Osteocyte (in vitro differentiated cells): ENCODE results near the gene MBNL1. TPM values are rescaled to one million over a fixed set of nuclear protein-coding genes. Genes with fewer than 3 reads are reported as not detected.

Experiments
- DNase-seq: peaks from one replicate; pipeline ENCODE4 v3.0.0; 2021; ENCODE audit warnings: mixed read lengths; ENCODE audit not compliant: unreplicated experiment; ENCODE audit errors: extremely low spot score
- H3K27ac Mint-ChIP-seq: one replicate; pipeline ENCODE4 v1.8.0; 2021; ENCODE audit warnings: mild to moderate bottlenecking, mixed read lengths; ENCODE audit not compliant: unreplicated experiment
- H3K27me3 Mint-ChIP-seq: one replicate; pipeline ENCODE4 v1.8.0; 2021; ENCODE audit warnings: mixed read lengths; ENCODE audit not compliant: unreplicated experiment
- H3K36me3 Mint-ChIP-seq: one replicate; pipeline ENCODE4 v1.8.0; 2021; ENCODE audit warnings: mixed read lengths; ENCODE audit not compliant: unreplicated experiment
- H3K4me1 Mint-ChIP-seq: one replicate; pipeline ENCODE4 v1.8.0; 2021; ENCODE audit warnings: mixed read lengths; ENCODE audit not compliant: unreplicated experiment
- H3K4me3 Mint-ChIP-seq: one replicate; pipeline ENCODE4 v1.8.0; 2021; ENCODE audit warnings: mild to moderate bottlenecking, moderate library complexity, mixed read lengths; ENCODE audit not compliant: unreplicated experiment
- H3K9me3 Mint-ChIP-seq: one replicate; pipeline ENCODE4 v1.8.0; 2021; ENCODE audit warnings: mixed read lengths; ENCODE audit not compliant: unreplicated experiment
- total RNA-seq: library from RNA; stranded (reverse); gene quantifications from 2 replicates; pipeline ENCODE4 v1.2.1, GENCODE V29; 2021
- TF ChIP-seq, protein P1 (sequence below): fragments of 200-600 bp; sonication (generic); IDR thresholded peaks from 2 replicates; pipeline ENCODE4 v1.5.0; 2021; ENCODE audit warnings: antibody characterized with exemption, mild to moderate bottlenecking, moderate library complexity

Gene MBNL1
- total RNA-seq, 1 donor from 2014 or later = 166 TPM

GRCh38 chr3:152384412-152384811 is 115.7 kb downstream of the MBNL1 start:
- H3K36me3 Mint-ChIP-seq = no peaks in the 10 kb centered on the region
- peaks cover 85% of the 10 kb centered on the region for H3K4me1 Mint-ChIP-seq
- H3K27ac Mint-ChIP-seq = peak overlapping the region; percentile 98
- DNase-seq = no peak
- H3K4me3 Mint-ChIP-seq = no peak overlapping the region
- H3K27me3 Mint-ChIP-seq = no peaks in the 10 kb centered on the region
- TF ChIP-seq, protein P1, sequence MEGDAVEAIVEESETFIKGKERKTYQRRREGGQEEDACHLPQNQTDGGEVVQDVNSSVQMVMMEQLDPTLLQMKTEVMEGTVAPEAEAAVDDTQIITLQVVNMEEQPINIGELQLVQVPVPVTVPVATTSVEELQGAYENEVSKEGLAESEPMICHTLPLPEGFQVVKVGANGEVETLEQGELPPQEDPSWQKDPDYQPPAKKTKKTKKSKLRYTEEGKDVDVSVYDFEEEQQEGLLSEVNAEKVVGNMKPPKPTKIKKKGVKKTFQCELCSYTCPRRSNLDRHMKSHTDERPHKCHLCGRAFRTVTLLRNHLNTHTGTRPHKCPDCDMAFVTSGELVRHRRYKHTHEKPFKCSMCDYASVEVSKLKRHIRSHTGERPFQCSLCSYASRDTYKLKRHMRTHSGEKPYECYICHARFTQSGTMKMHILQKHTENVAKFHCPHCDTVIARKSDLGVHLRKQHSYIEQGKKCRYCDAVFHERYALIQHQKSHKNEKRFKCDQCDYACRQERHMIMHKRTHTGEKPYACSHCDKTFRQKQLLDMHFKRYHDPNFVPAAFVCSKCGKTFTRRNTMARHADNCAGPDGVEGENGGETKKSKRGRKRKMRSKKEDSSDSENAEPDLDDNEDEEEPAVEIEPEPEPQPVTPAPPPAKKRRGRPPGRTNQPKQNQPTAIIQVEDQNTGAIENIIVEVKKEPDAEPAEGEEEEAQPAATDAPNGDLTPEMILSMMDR = no peak
- H3K9me3 Mint-ChIP-seq = no peaks in the 10 kb centered on the region

DNA sequence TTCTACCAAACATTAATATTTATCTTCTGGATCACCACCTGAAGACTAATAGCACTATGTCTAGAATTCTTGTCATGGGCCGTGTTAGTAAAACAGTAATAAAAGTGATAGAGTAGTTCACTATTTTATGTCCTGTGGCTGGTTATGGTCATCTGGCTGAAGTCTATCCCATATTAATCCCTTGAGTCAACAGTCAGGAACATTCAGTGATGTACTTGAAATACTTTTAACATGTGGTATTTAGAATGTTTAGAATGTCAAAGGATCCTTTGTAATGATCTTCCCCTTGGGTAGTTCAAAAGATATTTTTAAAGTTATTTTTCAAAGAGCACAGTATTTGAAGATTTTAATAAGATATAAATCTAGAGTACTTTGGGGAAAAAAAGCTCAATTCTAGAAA is 117.0 kb downstream of the MBNL1 start:
- TF ChIP-seq, protein P1 = no peak
- DNase-seq = no peak
- Mint-ChIP-seq H3K4me3 (peak overlapping the region; percentile 39), H3K4me1 (peaks cover 74% of the 10 kb centered on the region), H3K9me3 (no peaks in the 10 kb centered on the region), H3K36me3 (no peaks in the 10 kb centered on the region), H3K27me3 (no peaks in the 10 kb centered on the region), H3K27ac (peak overlapping the region; percentile 82)

DNA sequence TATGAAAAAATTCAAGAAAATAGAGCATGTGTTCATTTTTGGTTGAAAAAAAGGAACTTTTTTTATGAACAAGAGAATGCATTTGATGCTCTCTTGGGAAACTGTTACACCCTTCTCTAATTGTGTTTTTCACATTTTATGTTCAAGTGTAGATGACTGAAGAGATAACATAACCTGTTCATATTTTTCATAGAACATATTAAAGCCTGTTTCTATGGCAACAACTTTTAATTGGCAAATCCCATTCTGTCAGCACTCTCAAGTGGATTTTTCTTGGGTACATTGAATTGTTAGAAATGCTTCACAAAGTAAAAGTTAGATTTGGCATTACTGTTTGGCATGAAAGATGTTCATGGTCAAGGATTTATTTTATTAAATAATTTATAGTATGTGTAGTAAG is 117.5 kb downstream of the MBNL1 start:
- TF ChIP-seq, protein P1 = no peak
- no peak for DNase-seq
- Mint-ChIP-seq H3K36me3 (no peaks in the 10 kb centered on the region), H3K9me3 (no peaks in the 10 kb centered on the region), H3K4me1 (peaks cover 74% of the 10 kb centered on the region), H3K4me3 (peak overlapping the region; percentile 39), H3K27me3 (no peaks in the 10 kb centered on the region), H3K27ac (peak overlapping the region; percentile 82)

GRCh38 chr3:152388631-152389030 is 119.9 kb downstream of the MBNL1 start:
- DNase-seq = no peak
- TF ChIP-seq, protein P1 = no peak
- Mint-ChIP-seq H3K9me3 (no peaks in the 10 kb centered on the region), H3K4me3 (no peak overlapping the region), H3K36me3 (no peaks in the 10 kb centered on the region), H3K27ac (peak overlapping the region; percentile 38), H3K27me3 (no peaks in the 10 kb centered on the region), H3K4me1 (peaks cover 78% of the 10 kb centered on the region)

DNA sequence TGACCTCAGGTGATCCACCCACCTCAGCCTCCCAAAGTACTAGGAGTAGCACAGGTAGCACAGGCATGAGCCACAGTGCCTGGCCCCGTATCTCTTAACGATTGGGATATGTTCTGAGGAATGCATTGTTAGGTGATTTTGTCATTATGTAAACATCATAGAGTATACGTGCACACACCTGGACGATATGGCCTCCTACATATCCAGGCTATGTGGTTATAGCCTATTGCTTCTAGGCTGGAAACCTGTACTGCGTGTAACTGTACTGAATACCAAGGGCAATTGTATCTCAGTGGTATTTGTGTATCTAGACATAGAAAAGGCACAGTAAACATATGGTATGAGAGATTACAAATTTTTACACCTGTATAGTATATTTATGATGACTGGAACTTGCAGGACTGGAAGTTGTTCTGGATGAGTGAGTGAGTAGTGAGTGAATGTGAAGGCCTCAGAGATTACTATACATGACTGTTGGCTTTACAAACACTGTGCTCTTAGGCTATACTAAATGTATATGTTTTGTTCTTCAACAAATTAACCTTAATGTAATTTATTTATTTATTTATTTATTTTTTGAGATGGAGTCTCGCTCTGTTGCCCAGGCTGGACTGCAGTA is 120.7 kb downstream of the MBNL1 start:
- no peaks in the 10 kb centered on the region for H3K36me3 Mint-ChIP-seq
- no peak overlapping the region for H3K4me3 Mint-ChIP-seq
- TF ChIP-seq, protein P1 = no peak
- no peaks in the 10 kb centered on the region for H3K9me3 Mint-ChIP-seq
- H3K4me1 Mint-ChIP-seq = peaks cover 77% of the 10 kb centered on the region
- no peaks in the 10 kb centered on the region for H3K27me3 Mint-ChIP-seq
- no peak for DNase-seq
- H3K27ac Mint-ChIP-seq = no peak overlapping the region
